ENCODE results near the gene MEGF11.

The MEGF11 gene

GRCh38 chr15:66253418-66254088 is at the start of gene MEGF11:
Gene MEGF11 (minus strand): TSS chr15:66253750. CDS start chr15:66128403, 125,347 bp downstream.
- peak in 8 of 14 donors; percentile 8 to 80 (median 16) for DNase-seq

GRCh38 chr15:66302489-66303278 is 49.1 kb upstream of the MEGF11 start:
- no peak for DNase-seq

- DNase-seq: no peak
Observed at GRCh38 chr15:66298803-66299251, 45.3 kb upstream of the MEGF11 start.

GRCh38 chr15:66296186-66296585 is 42.6 kb upstream of the MEGF11 start:
- DNase-seq: no peak

GRCh38 chr15:66294932-66295235 is 41.3 kb upstream of the MEGF11 start:
- DNase-seq: no peak

DNA sequence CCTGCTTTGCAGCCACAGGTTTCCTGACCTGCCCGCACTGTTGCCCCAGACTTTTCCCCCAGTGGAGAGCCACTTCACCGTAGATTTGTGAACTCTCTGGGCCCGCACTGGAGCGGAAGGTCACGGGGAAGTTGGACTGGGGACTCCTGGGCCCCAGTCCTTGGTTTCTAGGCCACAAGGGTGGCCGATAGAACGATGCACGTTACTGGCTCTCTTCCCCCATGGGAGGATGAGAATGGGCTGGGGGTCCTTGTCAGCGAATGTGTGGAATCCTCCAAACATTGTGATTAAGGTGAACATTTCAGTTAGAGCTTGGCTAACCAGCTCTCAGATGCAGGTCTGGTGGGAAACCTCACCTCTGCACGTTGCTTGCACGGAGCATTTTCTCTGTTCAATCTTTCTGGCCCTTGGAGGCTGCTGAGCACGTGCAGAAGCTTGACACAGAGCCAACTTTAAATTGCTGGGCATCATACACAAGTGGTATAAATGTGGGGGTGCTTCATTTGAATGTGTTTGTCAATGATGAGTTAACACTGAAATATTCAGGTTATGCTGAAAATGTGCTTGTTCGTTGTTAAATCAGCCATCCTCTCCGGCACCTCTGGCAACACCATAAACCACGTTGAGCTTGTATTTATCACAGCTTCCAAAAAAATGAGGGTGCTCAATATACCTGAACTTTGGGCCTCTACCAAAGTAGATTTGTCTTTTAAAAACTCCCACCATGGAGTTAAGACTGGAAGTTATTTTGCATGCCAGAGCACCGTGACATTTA is 40.8 kb upstream of the MEGF11 start:
- peak in 7 of 14 donors; percentile 35 to 79 (median 56) for DNase-seq

GRCh38 chr15:66293419-66294156 is 40.0 kb upstream of the MEGF11 start, which contains the start of gene DIS3L:
Gene DIS3L (plus strand): TSS chr15:66293568. CDS start chr15:66293597, 29 bp downstream.
- DNase-seq: peak in 12 of 14 donors; percentile 28 to 79 (median 60)

DNA sequence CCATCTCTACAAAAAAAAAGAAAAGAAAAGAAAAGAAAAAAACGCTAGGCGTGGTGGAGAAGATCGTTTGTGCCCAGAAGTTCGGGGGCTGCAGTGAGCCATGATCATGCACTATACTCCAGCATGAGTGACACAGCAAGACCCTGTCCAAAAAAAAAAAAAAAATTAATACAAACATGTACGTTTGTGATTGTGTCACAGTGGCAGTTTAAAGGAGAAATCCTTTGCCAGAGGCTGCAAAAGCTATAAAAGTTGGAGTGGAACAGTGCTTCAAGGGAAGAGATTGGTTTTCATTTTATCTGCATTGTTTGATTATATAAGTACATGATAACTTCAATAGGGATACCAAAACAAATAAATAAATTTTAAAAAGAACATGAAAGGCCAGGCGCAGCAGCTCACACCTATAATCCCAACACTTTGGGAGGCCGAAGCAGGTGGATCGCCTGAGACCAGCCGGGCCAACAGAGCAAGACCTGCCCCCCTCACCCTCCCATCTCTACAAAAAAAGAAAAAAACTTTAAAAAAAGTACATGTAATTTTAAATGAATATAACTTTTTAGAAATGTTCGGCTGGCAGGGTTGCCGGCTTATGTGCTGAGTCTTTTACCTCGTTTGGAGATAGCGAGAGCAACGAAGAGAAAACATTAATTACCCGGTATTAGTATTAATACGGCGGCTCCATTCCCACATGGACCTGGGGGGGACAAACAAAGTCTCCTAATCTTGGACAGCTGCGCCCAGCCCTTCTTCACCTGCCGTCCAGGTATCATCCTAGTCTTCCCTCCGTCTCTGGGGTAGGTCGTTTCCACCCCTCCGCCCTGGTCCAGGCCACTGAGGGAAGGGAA is 39.2 kb upstream of the MEGF11 start:
- DNase-seq: peak in 2 of 14 donors; percentile 18 to 31

DNA sequence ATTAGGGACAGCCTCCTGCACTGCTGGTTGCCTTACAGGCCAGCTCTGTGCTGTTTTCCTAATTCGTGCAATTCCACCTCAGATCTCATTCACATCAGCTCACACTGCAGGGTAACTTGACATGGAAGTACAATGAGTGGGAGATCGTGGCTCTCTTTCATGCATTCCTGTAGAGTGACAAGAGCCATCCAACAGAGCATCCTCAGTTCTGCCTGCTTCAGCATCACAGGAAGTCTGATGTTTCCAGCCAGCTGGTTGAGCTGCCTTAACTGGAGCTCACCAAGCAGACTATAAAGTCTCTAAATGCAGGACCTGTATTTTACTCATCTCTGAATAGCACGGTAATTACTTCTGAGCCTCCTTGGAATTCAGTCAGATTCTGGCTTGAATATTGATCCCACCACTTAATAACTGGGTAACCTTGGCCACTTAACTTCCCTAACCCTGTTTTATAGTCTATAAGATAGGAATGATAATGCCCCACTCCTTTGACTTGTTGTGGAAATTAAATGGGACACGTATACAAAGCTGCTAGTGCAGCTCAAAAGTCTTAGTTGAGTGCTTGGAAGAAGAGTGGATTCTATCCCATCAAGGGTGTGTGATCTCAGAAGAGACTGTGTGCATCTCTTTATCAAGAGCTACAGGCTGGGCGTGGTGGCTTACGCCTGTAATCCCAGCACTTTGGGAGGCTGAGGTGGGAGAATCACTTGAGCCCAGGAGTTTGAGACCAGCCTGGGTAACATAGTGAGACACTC is 38.4 kb upstream of the MEGF11 start:
- no peak for DNase-seq

DNA sequence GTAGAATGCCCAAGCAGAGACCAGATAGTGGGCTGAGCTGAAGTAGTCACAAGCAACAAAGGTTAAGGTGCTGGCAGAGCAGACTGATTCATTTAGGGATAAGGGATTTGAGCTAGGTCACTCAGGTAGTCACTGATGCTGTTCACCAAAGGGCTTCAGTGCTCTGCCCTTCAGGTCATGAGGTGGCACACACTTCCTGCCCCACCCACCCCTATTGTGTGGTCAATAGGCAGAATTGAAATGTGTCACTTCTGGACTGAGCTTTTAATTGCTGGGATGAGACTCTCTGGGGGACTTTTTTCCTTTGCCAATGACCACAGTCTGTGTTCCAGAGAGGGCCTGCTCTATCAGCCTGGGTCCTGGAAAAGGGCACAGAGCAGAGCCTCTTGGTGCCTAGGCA is 37.0 kb upstream of the MEGF11 start:
- DNase-seq: no peak

- DNase-seq: no peak
Observed at GRCh38 chr15:66290007-66290406, 36.5 kb upstream of the MEGF11 start.

DNA sequence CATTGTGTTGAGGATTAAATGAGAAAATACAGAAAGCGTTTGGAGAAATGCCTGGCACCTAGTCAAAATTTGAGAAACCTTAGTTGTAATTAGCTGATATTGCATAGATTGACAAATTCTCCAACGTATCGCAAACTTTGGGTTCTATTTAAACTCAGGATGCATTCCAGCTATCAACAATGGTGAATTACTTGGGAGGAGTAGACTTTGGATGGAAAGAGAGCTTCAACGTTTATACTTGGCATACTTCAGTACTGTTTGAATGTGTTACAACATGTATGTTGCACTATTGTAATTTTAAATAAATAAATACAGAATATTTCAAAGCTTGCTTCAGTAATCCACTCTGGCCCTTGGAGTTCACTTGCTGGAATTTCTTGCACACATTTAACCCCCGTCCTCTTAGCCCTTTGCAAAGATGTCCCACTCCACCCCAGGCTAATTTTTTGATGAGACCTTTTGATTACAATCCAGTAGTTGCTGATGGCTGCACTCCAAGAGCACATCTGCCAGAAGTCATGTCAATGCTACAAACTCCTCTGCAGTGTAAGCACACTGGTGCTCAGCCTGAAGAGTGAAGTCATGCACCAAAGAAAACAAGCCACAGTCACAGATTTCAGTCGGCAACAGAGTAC is 35.1 kb upstream of the MEGF11 start:
- DNase-seq: no peak

DNA sequence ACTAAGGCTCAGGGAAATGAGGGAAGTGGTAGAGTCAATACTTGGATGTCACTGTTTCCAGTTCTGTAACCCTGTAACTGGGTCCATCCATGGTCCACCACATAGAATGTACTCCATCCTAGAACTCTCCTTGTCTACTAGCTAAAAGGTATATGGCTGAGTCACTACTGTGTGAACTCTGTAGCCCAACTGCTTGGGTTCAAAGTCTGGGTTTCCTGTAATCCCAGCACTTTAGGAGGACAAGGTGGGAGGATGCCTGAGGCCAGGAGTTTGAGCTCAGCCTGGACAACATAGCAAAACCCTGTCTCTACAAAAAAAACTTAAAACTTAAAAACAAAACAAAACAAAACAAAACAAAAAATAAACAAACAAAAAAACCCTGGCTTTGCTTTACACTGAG is 34.5 kb upstream of the MEGF11 start:
- DNase-seq: no peak

GRCh38 chr15:66287461-66288057 is 34.0 kb upstream of the MEGF11 start:
- DNase-seq: peak in 1 of 14 donors; percentile 16

DNA sequence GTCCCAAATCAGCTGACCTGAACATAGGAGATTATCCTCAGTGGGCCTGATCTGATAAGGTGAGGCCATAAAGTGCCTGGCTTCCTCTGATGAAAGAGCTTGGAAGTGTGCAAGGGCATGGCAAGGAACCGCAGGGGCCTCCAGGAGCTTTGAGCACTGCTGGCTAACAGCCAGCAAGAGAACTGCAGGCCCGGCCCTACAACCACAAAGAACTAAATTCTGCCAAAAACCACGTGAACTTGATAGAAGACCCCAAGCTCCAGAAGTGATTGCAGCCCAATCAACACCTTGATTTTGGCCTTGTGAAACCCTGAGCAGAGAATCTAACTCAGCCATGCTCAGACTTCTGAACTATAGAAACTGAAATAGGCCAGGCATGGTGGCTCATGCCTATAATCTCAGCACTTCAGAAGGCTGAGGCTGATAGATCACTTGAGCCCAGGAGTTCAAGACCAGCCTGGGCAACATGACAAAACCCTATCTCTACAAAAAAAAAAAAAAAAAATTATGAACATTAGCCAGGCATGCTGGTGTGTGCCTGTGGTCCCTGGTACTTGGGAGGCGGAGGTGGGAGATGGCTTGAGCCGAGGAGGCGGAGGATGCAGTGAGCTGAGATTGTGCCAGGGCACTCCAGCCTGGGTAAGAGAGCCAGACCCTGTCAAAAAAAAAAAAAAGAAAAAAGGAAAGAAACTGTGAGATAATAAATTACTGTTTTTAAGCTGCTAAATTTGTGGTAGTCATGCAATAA is 32.2 kb upstream of the MEGF11 start:
- DNase-seq: no peak

GRCh38 chr15:66284271-66284670 is 30.7 kb upstream of the MEGF11 start:
- no peak for DNase-seq

DNA sequence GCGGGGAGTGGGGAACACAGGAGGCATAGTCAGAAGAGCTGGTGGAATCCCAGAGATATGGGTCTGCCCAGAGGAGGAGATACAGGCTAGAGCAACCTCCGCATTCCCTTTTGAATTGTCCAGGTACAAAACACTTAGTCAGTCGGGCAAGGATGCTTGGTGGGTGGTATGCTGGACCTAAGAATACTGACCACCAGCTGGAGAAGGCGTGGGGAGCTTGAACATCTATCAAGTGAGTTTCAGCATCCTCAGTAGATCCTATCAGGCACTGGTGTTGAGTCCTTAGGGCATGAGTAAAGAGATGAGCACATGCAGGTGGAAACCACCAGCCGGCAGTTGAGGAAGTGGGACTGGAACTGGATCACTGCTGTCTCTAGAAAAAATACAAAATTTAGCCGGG is 25.1 kb upstream of the MEGF11 start:
- no peak for DNase-seq

GRCh38 chr15:66278056-66278455 is 24.5 kb upstream of the MEGF11 start:
- DNase-seq: no peak

GRCh38 chr15:66276546-66276945 is 23.0 kb upstream of the MEGF11 start:
- DNase-seq: no peak
